HG03432 (cell line): ENCODE measurements around the gene ZDHHC21.
A peak's percentile ranks its signal among the peaks of the same experiment; 100 is the strongest.

Experiments used
- ATAC-seq: cut with Tn5 transposase; IDR thresholded peaks from one replicate; pipeline ENCODE4 v1.9.1; 2021; ENCODE audit warnings: mild to moderate bottlenecking, moderate library complexity; ENCODE audit not compliant: unreplicated experiment

Gene ZDHHC21, protein sequence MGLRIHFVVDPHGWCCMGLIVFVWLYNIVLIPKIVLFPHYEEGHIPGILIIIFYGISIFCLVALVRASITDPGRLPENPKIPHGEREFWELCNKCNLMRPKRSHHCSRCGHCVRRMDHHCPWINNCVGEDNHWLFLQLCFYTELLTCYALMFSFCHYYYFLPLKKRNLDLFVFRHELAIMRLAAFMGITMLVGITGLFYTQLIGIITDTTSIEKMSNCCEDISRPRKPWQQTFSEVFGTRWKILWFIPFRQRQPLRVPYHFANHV

DNA sequence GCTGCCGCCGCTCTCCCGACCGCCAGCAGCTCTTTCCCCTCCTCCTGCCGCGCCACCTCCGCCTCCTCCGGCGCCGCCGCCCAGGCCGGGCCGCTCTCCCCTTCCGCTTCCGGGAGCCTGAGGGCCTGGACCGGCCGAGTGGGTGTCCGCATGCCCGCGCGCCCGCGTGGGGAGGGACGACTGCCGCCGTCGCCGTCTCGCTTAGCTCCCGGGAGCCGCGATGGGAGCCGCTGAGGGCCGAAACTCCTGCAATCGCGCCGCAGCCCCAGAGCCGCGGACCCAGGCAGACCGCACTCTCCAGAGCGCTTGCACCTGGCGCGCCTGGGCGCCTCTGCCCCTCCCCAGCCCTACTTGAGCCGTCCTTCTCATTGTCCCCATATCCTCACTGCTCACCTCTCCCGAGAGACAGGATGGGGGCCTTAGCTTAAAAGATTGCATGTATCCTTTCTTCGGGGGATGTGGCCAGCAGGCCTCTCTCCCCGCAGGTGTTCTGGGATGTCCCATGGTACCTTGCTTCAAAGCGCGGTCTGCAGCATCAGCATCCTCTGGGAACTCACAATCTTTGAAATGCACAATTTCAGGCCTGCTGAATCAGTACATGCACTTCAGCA, at the start of gene ZDHHC21:
Gene ZDHHC21, minus strand, starts transcription at position 182 of the 611 bp plus-strand sequence. CDS start 19,092 bp downstream, outside the sequence.
- peak; percentile 88 for ATAC-seq

DNA sequence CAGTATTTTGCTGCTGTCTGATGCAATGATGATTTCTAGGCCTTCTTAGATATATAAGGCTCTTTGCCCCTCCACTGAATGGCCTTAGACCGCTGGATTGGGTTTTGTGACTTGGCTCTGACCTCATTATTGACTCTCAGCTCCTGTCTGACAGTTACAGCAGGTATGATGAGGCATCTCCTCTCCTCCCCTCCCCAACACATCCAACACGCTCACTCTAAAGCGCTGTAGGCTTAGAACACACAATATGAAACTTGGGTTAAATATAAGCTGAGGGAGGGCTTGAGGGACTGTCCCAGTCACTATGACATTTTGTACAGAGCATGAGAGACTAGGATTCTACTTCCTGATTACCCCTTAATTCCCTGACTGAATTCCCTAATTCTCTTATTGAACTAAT, 48.1 kb upstream of the ZDHHC21 start:
- peak; percentile 96 for ATAC-seq

DNA sequence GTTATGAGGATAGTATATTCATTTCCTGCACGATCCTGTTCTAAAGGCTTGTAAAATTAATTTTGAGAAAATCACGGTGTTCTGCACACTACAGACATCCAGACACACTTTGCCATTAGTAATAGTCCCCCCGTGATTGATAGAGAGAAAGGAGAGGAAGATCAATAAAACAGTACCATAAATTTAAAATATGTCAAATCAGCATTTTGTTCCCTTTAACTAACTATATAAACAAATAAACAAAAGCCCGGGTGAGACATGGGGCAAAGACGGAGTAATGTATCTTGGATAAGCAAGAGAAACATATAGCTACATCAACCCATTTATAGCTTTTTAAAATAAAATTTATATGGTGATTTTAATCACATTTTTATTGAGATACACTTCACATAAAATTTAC, 39.9 kb upstream of the ZDHHC21 start:
- ATAC-seq: no peak

DNA sequence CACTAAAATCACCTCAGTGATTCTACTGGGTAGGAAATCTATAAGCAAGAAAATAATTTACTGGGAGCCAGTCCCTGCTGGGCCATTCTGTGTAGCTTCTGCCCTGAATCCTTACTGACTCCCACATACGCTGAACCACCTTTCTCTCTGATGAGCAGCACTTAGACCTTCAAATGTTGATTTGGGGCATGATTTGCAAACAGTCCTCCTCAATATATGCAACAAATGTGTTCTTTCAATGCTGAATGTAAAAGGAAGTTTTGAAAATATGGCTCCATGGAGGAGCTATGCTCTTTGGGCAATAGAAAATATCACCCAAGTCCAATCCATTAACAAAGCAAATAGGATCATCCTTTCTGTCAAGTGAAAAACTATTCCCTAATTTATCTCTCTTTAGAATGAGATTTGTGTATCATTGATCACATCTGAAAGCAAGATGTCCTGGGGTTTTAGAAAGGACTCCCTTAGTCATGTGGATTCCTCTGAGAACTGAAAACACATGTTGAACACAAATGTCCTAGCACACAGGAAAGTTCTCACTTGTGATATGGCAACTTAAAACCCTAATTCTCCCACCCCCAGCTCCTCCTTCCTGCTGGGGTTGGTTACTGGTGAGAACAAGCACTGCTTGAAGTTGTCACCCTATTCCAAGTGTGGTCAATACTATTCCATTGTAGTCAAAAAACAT, 38.2 kb upstream of the ZDHHC21 start:
- ATAC-seq: no peak

DNA sequence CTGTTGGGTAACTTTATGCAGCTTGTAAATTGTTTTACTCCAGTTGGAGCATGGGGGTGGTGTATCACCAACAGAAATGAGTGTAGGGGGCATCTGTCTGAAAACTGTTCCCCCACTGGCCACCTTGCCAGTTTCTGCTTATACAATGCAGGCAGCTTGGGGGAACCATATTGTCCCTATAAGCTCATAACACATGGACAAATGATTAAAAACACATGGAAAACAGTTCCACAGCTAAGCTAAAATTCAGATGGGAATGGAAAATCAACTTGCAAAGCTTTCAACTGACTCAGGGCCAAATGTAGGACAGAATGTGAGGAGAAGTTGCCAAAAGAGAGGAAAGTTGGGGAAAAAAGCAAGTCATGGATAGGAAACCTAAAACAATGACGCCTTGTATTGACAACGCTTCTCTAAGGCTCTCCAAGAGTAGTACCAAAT, 37.2 kb upstream of the ZDHHC21 start:
- no peak for ATAC-seq

DNA sequence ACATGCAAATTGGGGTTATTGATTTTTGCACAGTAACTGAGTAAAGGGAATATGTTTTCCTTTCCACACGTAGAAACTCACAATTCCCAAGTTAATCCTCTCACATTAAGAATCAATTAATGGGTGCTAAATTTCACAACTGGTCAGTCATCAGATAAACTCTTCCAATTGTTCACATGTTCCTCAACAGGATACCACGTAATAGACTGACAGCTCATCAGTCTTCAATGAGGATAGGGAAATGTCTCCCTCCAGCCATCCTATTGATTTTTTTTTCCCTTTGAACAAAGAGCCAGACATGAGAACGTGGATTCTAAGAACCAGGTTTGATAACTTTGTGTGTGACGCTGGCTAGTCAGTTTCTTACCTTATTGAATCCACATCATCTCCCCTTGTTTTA, 30.1 kb upstream of the ZDHHC21 start:
- ATAC-seq: no peak

DNA sequence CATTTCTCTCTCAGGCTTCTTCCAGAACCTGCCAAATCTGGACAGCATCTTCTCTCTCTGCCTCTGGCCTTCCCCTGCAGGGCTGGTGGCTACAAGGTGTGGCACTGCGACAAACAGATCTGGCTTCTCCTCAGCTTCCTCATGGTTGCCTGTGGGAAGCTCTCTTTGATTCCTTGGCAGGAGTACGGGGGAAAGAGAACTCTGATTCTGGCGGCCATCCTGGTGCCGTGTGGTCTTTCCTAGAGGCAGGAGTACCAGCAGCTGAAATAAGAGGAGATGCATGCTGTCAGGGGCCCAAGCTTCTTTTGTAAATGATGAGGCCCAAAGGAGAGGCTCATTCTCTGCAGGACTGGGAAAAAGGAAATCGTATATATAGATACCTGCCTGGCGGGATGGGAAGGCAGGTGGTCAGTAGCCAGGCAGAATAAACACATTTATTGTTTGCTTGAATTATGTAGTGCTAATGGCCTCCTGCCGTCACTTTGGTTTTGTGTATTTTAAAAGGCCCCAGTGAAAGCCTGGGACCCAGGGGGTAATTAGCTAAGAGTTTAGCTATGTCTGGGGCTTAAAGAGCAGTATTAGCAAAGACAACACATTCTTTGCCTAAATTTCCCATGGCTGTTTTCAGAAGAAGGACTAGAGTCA, 29.3 kb upstream of the ZDHHC21 start, which contains the start of gene CER1:
Gene CER1, minus strand, starts transcription at position 343 of the 645 bp plus-strand sequence. Its CDS starts 61 bp downstream, at position 282.
- ATAC-seq: no peak

DNA sequence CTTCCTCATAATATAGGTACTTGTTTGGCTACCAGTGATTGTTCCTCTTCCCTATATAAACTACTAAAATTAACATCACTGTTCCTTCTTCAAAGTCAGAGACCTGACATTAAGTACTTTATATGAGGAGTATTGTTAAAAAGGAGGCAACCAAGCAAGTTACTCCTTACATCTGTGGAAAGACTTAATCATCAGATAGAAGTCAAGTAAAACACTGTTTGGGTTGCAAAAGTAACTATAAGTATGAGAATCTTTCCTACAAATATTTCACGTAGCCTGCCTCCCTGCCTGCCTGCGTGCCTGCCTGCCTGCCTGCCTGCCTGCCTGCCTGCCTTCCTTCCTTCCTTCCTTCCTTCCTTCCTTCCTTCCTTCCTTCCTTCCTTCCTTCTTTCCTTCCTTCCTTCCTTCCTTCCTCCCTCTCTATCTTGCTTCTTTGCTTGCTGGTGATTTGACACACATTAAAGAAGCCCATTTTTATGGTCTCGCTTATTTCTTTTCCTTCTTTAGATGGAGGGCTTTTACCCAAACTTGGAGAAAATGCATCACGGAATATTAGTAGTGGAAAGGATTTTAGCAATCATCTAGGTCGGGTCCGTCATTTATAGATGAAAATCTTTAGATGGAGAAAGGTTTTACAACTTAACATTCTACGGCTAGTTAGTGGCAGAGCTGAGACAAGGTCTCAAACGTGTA, 26.1 kb upstream of the ZDHHC21 start:
- no peak for ATAC-seq

DNA sequence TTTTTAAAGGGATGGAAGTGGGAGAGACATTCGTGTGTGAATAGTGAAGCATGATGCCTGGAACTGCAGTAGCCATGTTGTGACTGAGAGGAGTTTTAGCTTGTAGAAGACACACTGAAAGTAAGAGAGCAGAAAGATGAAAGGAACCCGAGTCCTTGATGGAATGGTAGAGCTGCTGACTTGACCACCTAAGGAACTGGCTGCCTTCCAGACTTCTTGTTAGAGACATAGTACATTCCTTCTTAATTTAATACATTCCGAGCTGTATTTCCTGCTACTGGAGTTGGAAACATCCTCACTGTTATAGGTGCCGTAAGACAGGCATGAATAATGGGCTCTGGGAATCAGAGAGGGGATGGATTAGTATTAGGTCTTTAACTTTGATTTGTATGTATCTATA, 21.9 kb upstream of the ZDHHC21 start:
- ATAC-seq: no peak

DNA sequence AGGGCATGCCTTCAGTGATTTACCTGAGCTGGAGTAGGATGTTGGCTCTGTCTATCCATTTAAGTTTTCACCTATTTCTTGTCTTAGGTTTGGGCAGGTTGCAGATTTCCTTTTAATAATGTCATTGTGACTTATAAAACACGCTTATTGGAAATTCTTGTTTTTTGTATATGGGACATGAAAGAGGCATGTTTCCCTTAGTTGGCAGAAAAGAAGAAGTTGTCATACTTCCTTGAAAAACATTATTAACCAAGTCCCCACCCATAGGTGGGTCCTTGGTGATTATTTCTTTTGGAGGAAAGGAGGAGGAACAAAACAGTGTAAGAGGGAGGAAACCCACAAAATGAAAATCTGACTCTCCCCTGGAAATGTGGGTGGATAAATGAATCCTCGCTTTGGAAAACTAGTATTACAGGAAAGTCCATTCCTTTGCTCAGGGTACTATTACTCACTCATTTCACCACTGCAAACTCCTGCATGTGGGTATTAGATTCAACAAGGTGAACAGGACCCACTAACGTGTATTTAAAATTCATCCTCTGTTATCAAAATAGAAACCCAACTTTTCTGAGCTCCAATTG, 20.0 kb upstream of the ZDHHC21 start:
- no peak for ATAC-seq

DNA sequence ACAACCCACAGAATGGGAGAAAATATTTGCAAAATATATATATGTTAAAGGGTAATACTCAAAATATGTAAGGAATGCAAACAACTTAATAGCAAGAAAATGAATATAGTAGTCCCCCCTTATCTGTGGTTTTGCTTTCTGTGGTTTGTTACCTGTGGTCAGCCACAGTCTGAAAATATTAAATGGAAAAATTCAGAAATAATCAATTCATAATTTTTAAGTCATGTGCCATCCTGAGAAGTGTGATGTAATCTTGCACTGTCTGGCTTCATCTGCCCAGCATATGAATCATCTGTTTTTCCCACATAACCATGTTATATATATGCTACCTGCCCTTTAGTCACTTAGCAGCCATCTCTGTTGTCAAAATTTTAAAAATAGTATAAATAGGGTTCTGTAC, 17.6 kb upstream of the ZDHHC21 start:
- ATAC-seq: no peak

DNA sequence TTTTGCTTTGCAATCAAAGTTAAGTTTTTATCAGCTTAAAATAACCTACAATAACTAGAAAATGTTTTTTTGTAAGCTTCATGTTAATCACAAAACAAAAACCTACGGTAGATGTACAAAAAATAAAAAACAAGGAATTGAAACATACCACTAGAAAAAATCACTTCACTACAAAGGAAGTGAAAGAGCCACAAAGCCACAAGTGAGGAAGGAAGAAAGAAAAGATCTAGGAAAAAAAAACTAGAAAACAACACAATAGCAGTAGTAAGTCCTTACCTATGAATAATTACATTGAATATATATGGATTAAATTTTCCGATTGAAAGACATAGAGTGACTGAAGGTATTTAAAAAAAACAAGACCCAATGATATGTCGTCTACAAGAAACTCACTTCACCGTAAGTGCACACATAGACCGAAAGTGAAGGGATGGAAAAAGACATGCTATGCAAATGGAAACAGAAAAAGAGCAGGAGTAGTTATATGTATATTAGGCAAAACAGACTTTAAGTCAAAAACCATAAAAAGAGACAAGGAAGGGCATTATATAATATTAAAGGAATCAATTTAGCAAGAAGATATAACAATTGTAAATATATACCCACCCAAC, 13.4 kb upstream of the ZDHHC21 start:
- ATAC-seq: peak; percentile 83

DNA sequence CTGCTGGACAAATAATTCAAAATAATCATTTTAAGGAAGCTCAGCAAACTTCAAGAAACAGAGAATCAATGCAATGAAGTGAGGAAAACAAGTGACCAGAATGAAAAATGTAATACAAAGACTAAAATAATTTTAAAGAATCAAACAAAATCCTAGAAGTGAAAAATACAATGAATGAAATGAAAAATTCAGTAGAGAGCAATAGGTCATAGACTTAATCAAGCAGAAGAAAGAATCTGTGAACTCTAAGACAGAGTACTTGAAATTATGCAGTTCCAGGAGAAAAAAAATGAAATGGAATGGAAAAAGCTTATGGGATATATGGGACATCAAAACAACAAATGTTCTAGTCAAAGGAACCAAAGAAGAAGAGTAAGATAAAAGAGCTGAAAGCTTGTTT, 11.8 kb upstream of the ZDHHC21 start:
- ATAC-seq: no peak

DNA sequence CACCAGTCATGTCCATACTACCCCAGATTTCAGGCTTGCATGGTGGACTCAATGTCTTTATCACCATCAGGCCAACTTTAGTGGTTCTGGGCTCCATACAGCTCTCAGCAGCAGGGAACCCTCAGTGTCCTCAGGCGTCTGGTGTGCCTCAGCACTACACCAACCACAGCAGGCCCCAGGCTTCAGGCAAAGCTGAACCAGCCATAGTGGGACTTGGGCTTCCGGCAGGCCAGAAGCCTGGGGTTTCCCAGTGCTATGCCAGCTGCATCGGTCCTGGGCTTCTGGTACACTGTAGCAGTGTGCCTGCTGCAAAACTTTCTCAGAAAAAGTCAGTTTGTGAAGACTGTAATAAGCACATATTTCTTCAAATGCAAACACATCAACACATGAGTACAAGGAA, 11.0 kb upstream of the ZDHHC21 start:
- ATAC-seq: no peak

DNA sequence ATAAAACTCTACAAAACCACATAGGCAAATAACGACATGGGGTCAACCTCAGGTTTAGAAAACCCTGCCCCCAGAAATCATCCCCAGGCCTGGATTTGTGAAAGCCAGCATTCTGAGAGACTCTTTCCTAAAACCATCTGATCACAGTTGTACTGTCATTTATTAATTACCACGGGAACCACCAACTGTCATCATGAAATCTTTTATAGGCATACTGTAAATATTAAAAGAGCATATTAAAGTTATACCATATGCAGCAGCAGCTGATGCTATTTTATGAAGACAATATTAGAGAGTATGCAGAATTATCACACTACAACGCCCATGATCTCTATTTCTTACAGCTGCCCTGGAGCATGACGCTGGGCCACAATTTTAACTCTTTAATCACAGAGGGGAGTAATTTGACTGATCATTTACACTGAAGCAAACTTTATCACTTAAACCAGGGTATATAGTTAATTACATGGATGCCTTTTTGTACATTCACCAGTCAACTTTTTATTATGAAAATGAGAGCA, 9.0 kb upstream of the ZDHHC21 start:
- no peak for ATAC-seq

DNA sequence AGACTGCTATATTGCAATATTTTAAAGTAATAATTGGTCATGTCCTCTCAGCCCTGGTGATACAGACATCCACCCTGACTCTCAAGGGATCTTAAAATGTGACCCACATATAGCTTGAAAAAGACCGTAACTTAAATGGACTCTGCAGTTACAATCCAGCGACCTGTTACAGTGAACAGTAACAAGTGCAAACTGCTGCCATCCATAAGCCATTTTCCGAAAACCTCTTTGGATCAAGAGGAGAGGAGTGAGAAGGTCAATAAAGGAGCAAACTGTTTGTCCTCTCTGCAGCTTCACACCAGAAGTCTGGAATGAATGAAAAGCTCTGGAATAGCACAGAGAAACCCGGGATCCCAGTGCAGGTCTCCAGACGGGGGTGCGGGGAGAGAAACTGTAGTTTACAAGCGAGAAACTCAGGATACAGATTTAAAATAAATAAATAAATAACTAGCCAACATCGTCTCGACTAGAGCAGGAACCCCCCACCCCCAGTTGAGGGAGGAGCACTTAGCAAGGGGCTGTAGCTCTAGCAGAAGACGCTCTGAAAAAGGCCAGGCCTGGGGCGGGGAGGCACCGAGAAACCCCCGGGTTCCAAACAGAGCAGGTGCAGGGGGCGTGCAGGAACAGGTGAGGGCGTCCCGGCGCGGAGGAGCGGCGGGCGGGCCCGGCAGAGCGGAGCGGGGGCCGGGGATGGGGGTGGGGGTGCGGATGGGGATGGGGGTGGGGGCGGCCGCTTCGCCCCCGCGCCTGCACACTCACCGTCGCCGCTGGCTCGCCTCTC, 572 bp downstream of the ZDHHC21 start:
- peak; percentile 40 for ATAC-seq

DNA sequence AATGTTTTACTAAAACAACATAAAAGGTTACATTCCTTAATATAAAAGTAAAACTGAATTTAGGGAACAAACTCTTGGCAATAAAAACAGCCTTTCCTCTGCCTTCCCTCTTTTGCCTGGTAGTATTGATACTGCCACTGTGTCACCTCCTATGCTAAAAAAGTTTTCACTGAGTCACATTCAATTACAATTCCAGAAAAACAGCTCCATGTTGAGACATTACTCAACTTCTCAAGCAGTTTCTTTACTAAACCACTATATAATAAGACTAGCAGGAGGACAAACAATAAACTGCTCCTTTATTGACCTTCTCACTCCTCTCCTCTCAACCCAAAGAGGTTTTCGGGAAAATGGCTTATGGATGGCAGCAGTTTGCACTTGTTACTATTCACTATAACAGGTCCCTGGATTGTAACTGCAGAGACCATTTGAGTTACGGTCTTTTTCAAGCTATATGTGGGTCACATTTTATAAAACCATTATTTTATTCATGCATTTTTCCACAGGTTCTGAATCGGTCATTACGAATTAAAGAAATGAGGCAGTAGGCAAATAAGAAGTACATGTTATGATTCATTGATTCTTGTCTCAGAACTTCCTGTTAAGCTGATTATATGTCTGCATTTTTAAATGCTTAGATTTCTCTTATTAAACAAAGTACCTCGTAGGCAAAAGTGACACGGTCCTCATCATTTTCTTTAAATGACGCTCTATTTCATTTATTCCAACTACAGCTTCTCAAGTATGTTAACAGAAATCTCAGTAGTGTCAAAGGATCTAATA, 2.1 kb downstream of the ZDHHC21 start:
- no peak for ATAC-seq

DNA sequence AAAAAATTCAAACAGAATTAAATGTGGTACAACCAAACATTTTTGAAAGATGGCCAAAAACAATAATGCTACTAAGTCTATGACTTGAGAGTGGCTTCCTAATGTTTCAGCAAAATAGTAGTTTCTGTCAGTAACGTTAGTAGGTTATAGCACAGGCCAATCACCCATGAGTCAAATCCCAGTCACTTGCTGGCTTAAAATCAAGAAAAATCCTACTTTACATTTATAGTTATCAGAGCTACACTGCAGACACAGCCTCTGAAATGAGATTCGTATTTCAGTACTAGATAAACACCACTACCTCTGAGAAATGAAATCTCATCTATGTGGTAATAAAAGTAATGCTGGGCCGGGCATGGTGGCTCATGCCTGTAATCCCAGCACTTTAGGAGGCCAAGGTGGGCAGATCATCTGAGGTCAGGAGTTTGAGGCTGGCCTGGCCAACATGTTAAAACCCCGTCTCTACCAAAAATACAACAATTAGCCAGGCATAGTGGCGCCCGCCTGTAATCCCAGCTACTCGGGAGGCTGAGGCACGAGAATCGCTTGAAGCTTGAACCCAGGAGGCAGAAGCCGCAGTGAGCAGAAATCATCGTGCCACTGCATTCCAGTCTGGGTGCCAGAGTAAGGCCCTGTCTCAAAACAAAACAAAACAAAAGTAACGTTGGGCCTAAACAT, 6.1 kb downstream of the ZDHHC21 start:
- ATAC-seq: no peak
